SK-N-SH (cell line): ENCODE results near the gene SMARCD1. TPM values are rescaled to one million over a fixed set of nuclear protein-coding genes. Genes with fewer than 3 reads are reported as not detected.

Source experiments
- CTCF ChIA-PET: fragments of 300-600, 350-600 bp; formaldehyde crosslinking; extraction: SDS; loops from one replicate; lab custom pipeline; 2021; lab: Yijun Ruan, JAX
- POLR2A ChIA-PET: fragments of 350-600 bp; sonication (Branson Sonifier 250); formaldehyde crosslinking; extraction: SDS; loops from one replicate; lab custom pipeline; 2020; ENCODE audit warnings: antibody characterized with exemption, inconsistent platforms; lab: Yijun Ruan, JAX
- DNase-seq: peaks from one replicate; pipeline ENCODE4 v3.0.0; 2012
- H2AFZ ChIP-seq: fragments of 200-600 bp; sonication (generic); 2 replicates; pipeline ENCODE4 v1.8.1; 2016; ENCODE audit warnings: antibody characterized with exemption, mild to moderate bottlenecking, low read depth
- H3F3A ChIP-seq: fragments of 200-600 bp; sonication (generic); replicated peaks from 2 replicates; pipeline ENCODE3; 2016; ENCODE audit warnings: antibody characterized with exemption, mild to moderate bottlenecking; ENCODE audit not compliant: insufficient read depth
- H3K27ac ChIP-seq, 2 experiments: fragments of 200-500 bp in 1 of 2; fragments of 200-600 bp in 1 of 2; sonication (Bioruptor generic) in 1 of 2; sonication (generic), shearing (Covaris generic) in 1 of 2; 2 replicates each; pipeline versions ENCODE4 v1.5.1 to v1.6.1; 2014 to 2016; ENCODE audit warnings: low read depth in 2 of 2, inconsistent platforms in 1 of 2, low read length in 1 of 2, mild to moderate bottlenecking in 1 of 2, mixed read lengths in 1 of 2
- H3K27me3 ChIP-seq: fragments of 200-600 bp; sonication (generic), shearing (Covaris generic); 2 replicates; pipeline ENCODE4 v1.6.1; 2016; ENCODE audit warnings: mixed run types; ENCODE audit not compliant: insufficient read depth
- H3K36me3 ChIP-seq, 2 experiments: fragments of 200-500 bp in 1 of 2; fragments of 200-600 bp in 1 of 2; sonication (Bioruptor generic) in 1 of 2; sonication (generic) in 1 of 2; replicated peaks in 1 of 2; 2 replicates each; pipeline versions ENCODE3 to v1.5.1; 2014 to 2016; ENCODE audit warnings: low read length in 1 of 2, mild to moderate bottlenecking in 1 of 2; ENCODE audit not compliant: insufficient read depth in 2 of 2, control insufficient read depth in 1 of 2
- H3K4me1 ChIP-seq, 2 experiments: fragments of 200-500 bp in 1 of 2; fragments of 200-600 bp in 1 of 2; sonication (Bioruptor generic) in 1 of 2; sonication (generic), shearing (Covaris generic) in 1 of 2; 2 replicates each; pipeline versions ENCODE4 v1.5.1 to v1.6.1; 2014 to 2016; ENCODE audit warnings: low read depth in 1 of 2, low read length in 1 of 2, mixed run types in 1 of 2; ENCODE audit not compliant: insufficient read depth in 2 of 2, control insufficient read depth in 1 of 2
- H3K4me2 ChIP-seq: fragments of 200-600 bp; sonication (generic), shearing (Covaris generic); 2 replicates; pipeline ENCODE4 v1.6.1; 2017; ENCODE audit warnings: mixed run types
- H3K4me3 ChIP-seq, 2 experiments: fragments of 200-500 bp in 1 of 2; fragments of 200-600 bp in 1 of 2; sonication (Bioruptor generic) in 1 of 2; sonication (generic), shearing (Covaris generic) in 1 of 2; 2 replicates each; pipeline versions ENCODE4 v1.5.1 to v1.8.1; 2014 to 2016; ENCODE audit warnings: low read depth in 2 of 2, inconsistent platforms in 1 of 2, low read length in 1 of 2, mild to moderate bottlenecking in 1 of 2, mixed read lengths in 1 of 2, moderate library complexity in 1 of 2
- H3K79me2 ChIP-seq: fragments of 200-600 bp; sonication (generic); 2 replicates; pipeline ENCODE4 v1.8.1; 2017; ENCODE audit warnings: mild to moderate bottlenecking; ENCODE audit not compliant: insufficient read depth
- H3K9ac ChIP-seq: fragments of 200-600 bp; sonication (generic); 2 replicates; pipeline ENCODE4 v1.6.1; 2017; ENCODE audit warnings: mixed run types
- H3K9me2 ChIP-seq: fragments of 200-600 bp; sonication (generic); 2 replicates; pipeline ENCODE4 v1.6.1; 2017; ENCODE audit warnings: mixed run types
- H3K9me3 ChIP-seq: fragments of 200-600 bp; sonication (generic); 2 replicates; pipeline ENCODE4 v1.6.1; 2017; ENCODE audit warnings: mixed run types, mild to moderate bottlenecking, moderate library complexity
- H4K20me1 ChIP-seq: fragments of 200-600 bp; sonication (generic); 2 replicates; pipeline ENCODE4 v1.6.1; 2017; ENCODE audit warnings: mild to moderate bottlenecking, mixed run types; ENCODE audit not compliant: insufficient read depth
- CHD2 ChIP-seq: fragments of 150-350 bp; IDR thresholded peaks from 2 replicates; pipeline ENCODE4 v1.6.1; 2018; ENCODE audit warnings: low read length; ENCODE audit not compliant: partially characterized antibody
- FOSL2 ChIP-seq: IDR thresholded peaks from 2 replicates; pipeline ENCODE4 v1.4.0; 2012; ENCODE audit warnings: low read depth, mild to moderate bottlenecking, moderate library complexity, borderline replicate concordance
- FOXJ3 ChIP-seq: sonication (generic); formaldehyde crosslinking; IDR thresholded peaks from 2 replicates; pipeline ENCODE4 v1.5.1; 2020; ENCODE audit warnings: mild to moderate bottlenecking, missing genetic modification reagents
- IRF3 ChIP-seq: fragments of 150-350 bp; IDR thresholded peaks from 2 replicates; pipeline ENCODE4 v1.6.1; 2016; ENCODE audit warnings: mild to moderate bottlenecking, low read depth, low read length
- NFIC ChIP-seq: IDR thresholded peaks from 2 replicates; pipeline ENCODE4 v1.4.0; 2012; ENCODE audit warnings: borderline replicate concordance
- PBX3 ChIP-seq: IDR thresholded peaks from 2 replicates; pipeline ENCODE4; 2012
- POLR2AphosphoS5 ChIP-seq: IDR thresholded peaks from 2 replicates; pipeline ENCODE4 v1.6.1; 2012; ENCODE audit warnings: low read depth, low read length
- RCOR1 ChIP-seq: fragments of 150-350 bp; IDR thresholded peaks from 2 replicates; pipeline ENCODE4 v1.6.1; 2017; ENCODE audit warnings: antibody characterized with exemption, low read length
- RFX5 ChIP-seq: IDR thresholded peaks from 2 replicates; pipeline ENCODE4 v1.6.1; 2012; ENCODE audit warnings: mild to moderate bottlenecking, improper control_type of control experiment, low read length
- SIN3A ChIP-seq: IDR thresholded peaks from 2 replicates; pipeline ENCODE4 v1.6.1; 2012; ENCODE audit warnings: low read depth, mild to moderate bottlenecking, low read length, moderate library complexity, borderline replicate concordance
- TCF12 ChIP-seq: IDR thresholded peaks from 2 replicates; pipeline ENCODE4 v1.4.0; 2012
- USF2 ChIP-seq: fragments of 150-350 bp; IDR thresholded peaks from 2 replicates; pipeline ENCODE4 v1.6.1; 2017; ENCODE audit warnings: antibody characterized with exemption, low read length, low read depth, borderline replicate concordance
- YY1 ChIP-seq: IDR thresholded peaks from 2 replicates; pipeline ENCODE4 v1.4.0; 2012; ENCODE audit warnings: low read depth, mild to moderate bottlenecking
- WGBS: methylation state at CpG from one replicate; pipeline ENCODE4 v1.1.6; 2017; ENCODE audit warnings: low lambda C conversion rate; 5-methylcytosine and 5-hydroxymethylcytosine counted together
- polyA plus RNA-seq, 3 experiments: library from polyadenylated mRNA; depleted of rRNA; stranded (reverse); fragments of >200 nt; gene quantifications; 2 replicates each; pipeline ENCODE4 v1.2.3, GENCODE V29; 2012

Gene SMARCD1
- polyA plus RNA-seq, 1 of the 3 experiments (the other 2 are of a cell fraction): 58.5 TPM

GRCh38 chr12:50075808-50076170 is 9.4 kb upstream of the SMARCD1 start (continued):
- no peak for TF ChIP-seq PBX3

- H3K27ac ChIP-seq: no peak overlapping the region
- no peaks in the 10 kb centered on the region for H3K27me3 ChIP-seq
- H3K36me3 ChIP-seq: no peaks in the 10 kb centered on the region
- no peaks in the 10 kb centered on the region for H3F3A ChIP-seq
- H2AFZ ChIP-seq: no peak overlapping the region
- H3K4me1 ChIP-seq: peaks cover 0 to 7% of the 10 kb centered on the region in 2 experiments; a peak in 1 of 4 replicates
- ChIA-PET POLR2A (no interaction called here), CTCF (interaction anchor here (1.3 to 37.6 kb wide), 4 partner anchors 8 to 110 kb away, joined by 5 to 1401 read pairs (median 8); partner anchors contain the start of genes AQP5, AQP6 and SMARCD1)
- H3K79me2 ChIP-seq: no peaks in the 10 kb centered on the region
- no peak for DNase-seq
- no peaks in the 10 kb centered on the region for H3K9me3 ChIP-seq
- H4K20me1 ChIP-seq: no peaks in the 10 kb centered on the region
- H3K9ac ChIP-seq: no peak overlapping the region
- H3K9me2 ChIP-seq: no peaks in the 10 kb centered on the region
- no peak overlapping the region for H3K4me3 ChIP-seq
- TF ChIP-seq FOXJ3 (CRISPR knock-in tag): no peak
- TF ChIP-seq FOSL2: no peak
- TF ChIP-seq IRF3: no peak
- no peak for TF ChIP-seq CHD2
- TF ChIP-seq TCF12: no peak
- no peak for TF ChIP-seq PBX3
- TF ChIP-seq YY1: no peak
- TF ChIP-seq NFIC: no peak
- TF ChIP-seq POLR2AphosphoS5: no peak
- no peak for TF ChIP-seq RCOR1
- TF ChIP-seq RFX5: no peak
- H3K4me2 ChIP-seq: no peak overlapping the region
- 85% methylated on average over 12 of the region's 12 CpGs for WGBS
These were observed 8.0 kb upstream of the SMARCD1 start for GRCh38 chr12:50077099-50077498.

- Histone ChIP-seq H2AFZ (no peak overlapping the region), H3K4me1 (peaks cover 0 to 7% of the 10 kb centered on the region in 2 experiments; a peak in 1 of 4 replicates), H3K9ac (no peak overlapping the region), H3K36me3 (no peaks in the 10 kb centered on the region), H3F3A (no peaks in the 10 kb centered on the region)
- WGBS: 93% methylated on average over 10 of the region's 10 CpGs
- TF ChIP-seq USF2: no peak
- no peak for TF ChIP-seq CHD2
- TF ChIP-seq RFX5: no peak
- TF ChIP-seq SIN3A: no peak
- no peak for TF ChIP-seq IRF3
- TF ChIP-seq, all 33 proteins: peak for 0
- Histone ChIP-seq H3K27me3 (no peaks in the 10 kb centered on the region), H3K9me3 (no peaks in the 10 kb centered on the region), H3K4me3 (no peak overlapping the region), H4K20me1 (no peaks in the 10 kb centered on the region), H3K4me2 (no peak overlapping the region), H3K9me2 (no peaks in the 10 kb centered on the region), H3K79me2 (peaks cover 2% of the 10 kb centered on the region; the same call in 1 of the 2 replicates), H3K27ac (no peak overlapping the region)
- CTCF ChIA-PET: interaction anchor here (1.2 to 37.6 kb wide), 9 partner anchors 10 to 211 kb away, joined by 3 to 1401 read pairs (median 6); partner anchors contain the start of genes AQP5, AQP6 and COX14
- POLR2A ChIA-PET: no interaction called here
- DNase-seq: no peak
These were observed 6.9 kb upstream of the SMARCD1 start for GRCh38 chr12:50078281-50078680.
